ENCODE results near the gene TMEM250. TPM values are rescaled to one million over a fixed set of nuclear protein-coding genes. Genes with fewer than 3 reads are reported as not detected.

TMEM250 gene
- polyA plus RNA-seq, 1 donor (not counting 4 experiments of a cell fraction or from before 2014, with no cell fraction given): 9.9 TPM

DNA sequence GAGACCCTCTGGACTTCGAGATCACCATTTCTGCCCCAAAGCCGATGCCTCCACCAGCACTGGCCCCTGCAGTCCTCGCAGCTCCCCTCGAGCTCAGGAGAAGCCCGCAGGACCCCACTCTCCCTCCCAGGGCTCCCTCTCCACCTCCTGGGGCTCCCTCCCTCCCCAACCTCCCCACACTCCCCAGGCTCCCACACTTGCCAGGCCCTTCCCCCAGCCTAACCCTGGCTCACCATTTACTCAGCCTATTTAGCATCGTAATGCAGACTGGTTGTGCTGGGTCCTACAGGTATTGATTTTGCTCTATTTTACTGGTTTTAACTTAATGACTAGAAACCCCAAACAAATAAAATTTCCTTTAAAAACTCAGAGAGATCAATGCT lies 23.7 kb upstream of the TMEM250 start:
- Histone ChIP-seq H3K27me3 (ENCODE audit: control insufficient read depth, extremely low read depth, insufficient read depth, low read length) (peaks cover 30% of the 10 kb centered on the region), H2AFZ (ENCODE audit: control insufficient read depth, low read length) (no peak overlapping the region), H3K27ac (ENCODE audit: control insufficient read depth, insufficient read depth, low read length) (no peak overlapping the region), H4K20me1 (ENCODE audit: control insufficient read depth, extremely low read depth, insufficient read depth, low read length) (no peaks in the 10 kb centered on the region), H3K9me1 (ENCODE audit: control insufficient read depth, extremely low read depth, insufficient read depth, low read length) (no peaks in the 10 kb centered on the region), H3K79me2 (ENCODE audit: control insufficient read depth, insufficient read depth, low read length) (no peaks in the 10 kb centered on the region), H3K9me3 (ENCODE audit: control insufficient read depth, low read depth, low read length) (no peaks in the 10 kb centered on the region), H3K9ac (ENCODE audit: control insufficient read depth, extremely low read depth, insufficient read depth, low read length) (no peak overlapping the region), H3K4me3 (ENCODE audit: control insufficient read depth in 2 of 3, extremely low read depth in 1 of 3, insufficient read depth in 2 of 3, low read depth in 1 of 3, low read length in 3 of 3) (no peak overlapping the region), H3K4me1 (ENCODE audit: control insufficient read depth, extremely low read depth, insufficient read depth, low read length) (peaks cover 10% of the 10 kb centered on the region), H3K4me2 (ENCODE audit: control insufficient read depth, extremely low read depth, insufficient read depth, low read depth, low read length) (no peak overlapping the region), H3K36me3 (ENCODE audit: control insufficient read depth in 2 of 2, extremely low read depth in 1 of 2, insufficient read depth in 2 of 2, low read length in 2 of 2) (no peaks in the 10 kb centered on the region)
- TF ChIP-seq CTCF (optimal IDR thresholded peaks at IDR 0.05 in 1 of 3, IDR thresholded peaks at IDR 0.05 in 1 of 3, conservative IDR thresholded peaks at IDR 0.05 in 1 of 3; ENCODE audit: extremely low read depth in 1 of 3, insufficient read depth in 2 of 3, low read length in 3 of 3) (no peak), EZH2 (IDR thresholded peaks at IDR 0.05; ENCODE audit: low read length) (no peak)
- dilution Hi-C loops (cut with MboI; ENCODE audit: extremely low pct_ligation_motif_present, low sequenced_read_pairs): no loop called here
- FAIRE-seq (no peak), DNase-seq (ENCODE audit: low read depth, low spot score) (no peak)

DNA sequence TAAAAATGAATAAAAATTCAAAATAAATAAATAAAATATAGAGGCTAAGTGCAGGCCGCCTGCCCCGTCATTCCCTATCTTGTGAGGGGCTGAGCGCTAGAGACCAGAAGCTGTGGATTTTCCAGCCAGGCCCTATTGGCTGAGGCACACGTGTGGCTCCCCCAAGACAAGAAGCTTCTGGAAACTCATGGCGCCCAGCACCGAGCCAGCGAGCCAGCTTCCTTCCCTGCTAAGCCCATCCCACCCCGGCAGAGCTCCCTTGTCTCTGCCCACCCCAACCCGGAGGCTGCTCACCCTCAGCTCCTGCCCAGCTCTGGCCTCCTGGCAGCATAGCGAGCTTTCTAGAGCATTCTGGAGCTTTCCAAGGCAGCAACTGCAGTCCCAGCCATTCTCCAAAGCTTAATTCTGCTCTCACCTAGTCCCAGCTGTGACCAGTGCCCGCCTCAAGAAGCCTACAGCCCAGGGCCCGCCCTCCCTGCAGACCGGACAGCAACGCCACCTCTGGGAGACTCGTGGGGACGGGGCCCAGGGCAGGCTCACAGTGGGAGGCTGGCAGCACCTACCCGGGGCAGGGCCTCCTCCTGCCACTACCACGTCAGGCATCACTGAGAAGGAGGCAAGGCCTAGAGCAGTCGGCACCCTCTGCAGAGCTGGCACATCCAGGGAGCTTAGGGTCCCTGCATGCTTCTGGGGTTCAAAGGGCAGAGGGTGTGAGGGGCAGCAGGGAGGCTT lies 23.2 kb upstream of the TMEM250 start:
- TF ChIP-seq EZH2 (IDR thresholded peaks at IDR 0.05; ENCODE audit: low read length): no peak
- no peak for TF ChIP-seq CTCF (optimal IDR thresholded peaks at IDR 0.05 in 1 of 3, IDR thresholded peaks at IDR 0.05 in 1 of 3, conservative IDR thresholded peaks at IDR 0.05 in 1 of 3; ENCODE audit: extremely low read depth in 1 of 3, insufficient read depth in 2 of 3, low read length in 3 of 3)
- Histone ChIP-seq H3K9me3 (ENCODE audit: control insufficient read depth, low read depth, low read length) (no peaks in the 10 kb centered on the region), H3K9ac (ENCODE audit: control insufficient read depth, extremely low read depth, insufficient read depth, low read length) (no peak overlapping the region), H3K9me1 (ENCODE audit: control insufficient read depth, extremely low read depth, insufficient read depth, low read length) (no peaks in the 10 kb centered on the region), H3K4me1 (ENCODE audit: control insufficient read depth, extremely low read depth, insufficient read depth, low read length) (peaks cover 10% of the 10 kb centered on the region), H3K4me2 (ENCODE audit: control insufficient read depth, extremely low read depth, insufficient read depth, low read depth, low read length) (no peak overlapping the region), H3K79me2 (ENCODE audit: control insufficient read depth, insufficient read depth, low read length) (no peaks in the 10 kb centered on the region), H3K4me3 (ENCODE audit: control insufficient read depth in 2 of 3, extremely low read depth in 1 of 3, insufficient read depth in 2 of 3, low read depth in 1 of 3, low read length in 3 of 3) (no peak overlapping the region), H3K27ac (ENCODE audit: control insufficient read depth, insufficient read depth, low read length) (no peak overlapping the region), H2AFZ (ENCODE audit: control insufficient read depth, low read length) (no peak overlapping the region), H3K36me3 (ENCODE audit: control insufficient read depth in 2 of 2, extremely low read depth in 1 of 2, insufficient read depth in 2 of 2, low read length in 2 of 2) (no peaks in the 10 kb centered on the region), H4K20me1 (ENCODE audit: control insufficient read depth, extremely low read depth, insufficient read depth, low read length) (no peaks in the 10 kb centered on the region), H3K27me3 (ENCODE audit: control insufficient read depth, extremely low read depth, insufficient read depth, low read length) (peaks cover 30% of the 10 kb centered on the region)
- FAIRE-seq (no peak), DNase-seq (ENCODE audit: low read depth, low spot score) (no peak)
- dilution Hi-C loops (cut with MboI; ENCODE audit: extremely low pct_ligation_motif_present, low sequenced_read_pairs): no loop called here

Data from keratinocyte (primary cell).